ENCODE data around the gene ATP7B. TPM values are rescaled to one million over a fixed set of nuclear protein-coding genes. Genes with fewer than 3 reads are reported as not detected.

ATP7B gene
- total RNA-seq, 2 experiments from 2014 or later, result 0.38 to 0.80 TPM

DNA sequence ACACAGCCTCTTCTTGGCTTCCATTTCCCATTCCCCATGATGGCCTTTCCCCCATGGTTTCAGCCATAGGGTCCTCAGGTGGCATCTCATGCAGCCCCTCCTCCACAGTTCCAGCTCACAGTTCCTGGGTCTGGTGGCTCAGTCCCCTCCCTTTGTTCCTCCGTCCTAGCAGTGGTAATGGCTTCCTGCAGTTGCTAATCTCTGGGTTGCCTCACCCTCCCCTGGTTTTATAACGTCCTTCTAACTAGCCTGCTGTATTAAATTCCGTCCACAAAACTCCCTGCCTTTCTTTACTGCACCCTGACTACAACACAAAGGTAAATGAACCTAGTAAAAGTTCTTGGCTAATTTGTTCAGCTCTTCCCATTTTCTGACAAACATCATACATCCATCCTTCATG is 118.6 kb downstream of the ATP7B start:
- Mint-ChIP-seq H3K4me3 (no peak overlapping the region), H3K36me3 (no peaks in the 10 kb centered on the region), H3K27me3 (peaks cover 29% of the 10 kb centered on the region), H3K4me1 (peaks cover 3% of the 10 kb centered on the region), H3K9me3 (ENCODE audit: low read depth) (no peaks in the 10 kb centered on the region), H3K27ac (no peak overlapping the region)
- CTCF ChIA-PET, result interaction anchor here (1.2 to 5.5 kb wide), 3 partner anchors 48 to 767 kb away, joined by 3 to 32 read pairs (median 4); partner anchors contain the start of genes NEK5 and TMEM272
- DNase-seq, result no peak
- no peak for ATAC-seq

DNA sequence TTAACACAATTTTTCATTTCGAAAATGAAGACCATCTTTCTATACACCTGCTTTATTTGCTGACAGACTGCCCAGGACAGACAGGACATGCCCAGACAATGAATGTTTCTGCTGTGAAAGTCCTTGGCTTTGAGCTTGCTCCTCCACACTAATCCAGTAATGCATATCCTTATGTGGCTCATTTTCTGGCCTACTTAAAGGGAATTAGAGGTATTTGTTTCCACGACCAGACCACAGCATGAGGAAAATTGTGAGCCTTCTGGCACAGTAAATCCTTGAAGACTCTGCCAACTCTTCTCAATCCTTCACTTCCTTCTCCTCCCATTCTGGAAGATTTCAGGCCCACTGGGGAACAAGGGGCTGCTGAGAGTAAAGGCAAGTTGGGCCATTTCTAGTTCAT is 123.8 kb downstream of the ATP7B start:
- no peaks in the 10 kb centered on the region for H3K4me1 Mint-ChIP-seq
- H3K9me3 Mint-ChIP-seq (ENCODE audit: low read depth), result peaks cover 4% of the 10 kb centered on the region
- ATAC-seq, result no peak
- DNase-seq, result no peak
- peaks cover 34% of the 10 kb centered on the region for H3K27me3 Mint-ChIP-seq
- no peaks in the 10 kb centered on the region for H3K36me3 Mint-ChIP-seq
- H3K27ac Mint-ChIP-seq, result no peak overlapping the region
- H3K4me3 Mint-ChIP-seq, result no peak overlapping the region
- CTCF ChIA-PET, result no interaction called here

DNA sequence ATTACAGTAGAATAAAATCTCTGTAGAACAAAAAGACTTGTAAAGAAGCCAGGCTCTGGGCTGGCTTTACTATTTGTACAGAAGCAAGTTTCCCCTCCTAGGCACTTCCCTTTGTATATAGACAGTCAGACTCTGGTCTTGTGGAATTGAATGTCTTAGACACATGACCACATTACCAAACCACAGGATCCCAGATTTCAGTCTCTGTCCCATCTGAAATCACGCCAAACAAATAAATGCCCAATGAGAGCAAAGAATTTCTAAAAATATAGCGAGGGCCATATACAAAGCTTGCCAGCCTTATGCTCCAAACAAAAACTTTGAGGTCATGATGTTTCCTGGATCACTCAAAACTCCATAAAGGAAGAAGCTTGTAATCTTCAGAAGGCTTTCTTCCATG is 125.6 kb downstream of the ATP7B start:
- H3K27me3 Mint-ChIP-seq, result peaks cover 20% of the 10 kb centered on the region
- H3K4me1 Mint-ChIP-seq, result no peaks in the 10 kb centered on the region
- CTCF ChIA-PET, result no interaction called here
- H3K9me3 Mint-ChIP-seq (ENCODE audit: low read depth), result peaks cover 4% of the 10 kb centered on the region
- DNase-seq, result no peak
- no peak overlapping the region for H3K27ac Mint-ChIP-seq
- H3K36me3 Mint-ChIP-seq, result no peaks in the 10 kb centered on the region
- no peak overlapping the region for H3K4me3 Mint-ChIP-seq
- ATAC-seq, result no peak

DNA sequence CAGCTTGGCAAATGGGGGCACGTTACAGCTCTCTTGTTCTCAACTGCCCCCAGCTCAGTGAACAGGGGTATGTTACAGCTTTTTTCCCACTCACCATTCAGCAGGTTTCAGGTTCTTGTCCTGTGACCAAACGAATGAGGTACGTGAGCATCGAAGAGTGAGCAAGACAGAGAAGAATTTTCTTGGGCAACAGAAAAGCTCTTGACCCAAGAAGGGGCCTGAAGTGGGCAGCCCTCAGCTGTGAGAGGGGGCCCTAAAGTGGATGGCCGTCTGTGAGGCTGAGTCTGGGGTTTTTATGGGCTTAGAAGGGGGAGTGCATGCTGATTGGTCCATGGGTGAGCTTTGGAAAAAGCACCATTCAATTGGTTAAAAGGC is 128.0 kb downstream of the ATP7B start:
- CTCF ChIA-PET, result no interaction called here
- no peak overlapping the region for H3K27ac Mint-ChIP-seq
- H3K9me3 Mint-ChIP-seq (ENCODE audit: low read depth), result peaks cover 4% of the 10 kb centered on the region
- DNase-seq (no peak), ATAC-seq (no peak)
- H3K27me3 Mint-ChIP-seq, result peaks cover 21% of the 10 kb centered on the region
- no peak overlapping the region for H3K4me3 Mint-ChIP-seq
- H3K4me1 Mint-ChIP-seq, result no peaks in the 10 kb centered on the region
- H3K36me3 Mint-ChIP-seq, result peaks cover 2% of the 10 kb centered on the region

Other genes starting within 250 kb of the ATP7B start
- 1 to 10 TPM; 6.0 to 6.6 TPM for gene DHRS12, start 207.3 kb downstream of the ATP7B start, total RNA-seq
- under 1 TPM; 0.09 TPM for gene TMEM272, start 166.3 kb downstream of the ATP7B start, total RNA-seq
- not detected for gene CCDC70, start 149.5 kb downstream of the ATP7B start, total RNA-seq
- 10 to 100 TPM; 23.9 to 28.9 TPM for gene ALG11, start 948 bp upstream of the ATP7B start, total RNA-seq
- 10 to 100 TPM in 1 of 2 experiments, 1 to 10 TPM in 1; 8.7 to 11.5 TPM for gene UTP14C, start 13.2 kb upstream of the ATP7B start, total RNA-seq
- gene NEK5, start 117.6 kb upstream of the ATP7B start, total RNA-seq, result not detected
- gene NEK3, start 148.1 kb upstream of the ATP7B start, total RNA-seq, result 1 to 10 TPM; 2.6 to 2.8 TPM

All from activated CD8-positive, alpha-beta memory T cell treated with anti-CD3 and anti-CD28 coated beads, Interleukin-2, amount 10 ng/mL, durations not matched to agents 7 days and 5 days (primary cell).